HG02588 (cell line): ENCODE data around the gene LRRC45.

ENCODE experiments used
- ATAC-seq: cut with Tn5 transposase; IDR thresholded peaks from one replicate; pipeline ENCODE4 v1.9.1; 2021; ENCODE audit warnings: mild to moderate bottlenecking, moderate library complexity; ENCODE audit not compliant: unreplicated experiment

LRRC45 gene

GRCh38 chr17:82080048-82080788, 57.1 kb downstream of the LRRC45 start:
- ATAC-seq: no peak
